ENCODE results near the gene BTG1.
"Not testable (repeated sequence)": the region's sequence is repeated elsewhere in the genome, so short reads cannot be mapped to it uniquely, and the experiment has no call there.

BTG1 gene

GRCh38 chr12:92149563-92149962, 3.9 kb upstream of the BTG1 start:
- DNase-seq (ENCODE audit: low spot score), result no peak

GRCh38 chr12:92147491-92147890, 1.8 kb upstream of the BTG1 start:
- no peak for DNase-seq (ENCODE audit: low spot score)

GRCh38 chr12:92146497-92147224, 1.0 kb upstream of the BTG1 start:
- DNase-seq (ENCODE audit: low spot score), result no peak

- peak; percentile 17 for DNase-seq (ENCODE audit: low spot score)
Observed at GRCh38 chr12:92145481-92145730, 240 bp downstream of the BTG1 start.

- peak; percentile 45 for DNase-seq (ENCODE audit: low spot score)
Observed at GRCh38 chr12:92144631-92145480, 790 bp downstream of the BTG1 start.

- DNase-seq (ENCODE audit: low spot score), result peak; percentile 61
Observed at GRCh38 chr12:92143686-92144630, 1.7 kb downstream of the BTG1 start.

GRCh38 chr12:92143258-92143657, 2.4 kb downstream of the BTG1 start:
- no peak for DNase-seq (ENCODE audit: low spot score)

- DNase-seq (ENCODE audit: low spot score), result no peak
Observed at GRCh38 chr12:92142251-92142926, 3.3 kb downstream of the BTG1 start.

- DNase-seq (ENCODE audit: low spot score), result no peak
Observed at GRCh38 chr12:92141591-92142121, 4.0 kb downstream of the BTG1 start.

- no peak for DNase-seq (ENCODE audit: low spot score)
Observed at GRCh38 chr12:92140896-92141536, 4.6 kb downstream of the BTG1 start.

- DNase-seq (ENCODE audit: low spot score), result no peak
Observed at GRCh38 chr12:92140156-92140555, 5.5 kb downstream of the BTG1 start.

- no peak for DNase-seq (ENCODE audit: low spot score)
Observed at GRCh38 chr12:92139634-92140150, 6.0 kb downstream of the BTG1 start.

- DNase-seq (ENCODE audit: low spot score), result no peak
Observed at GRCh38 chr12:92138626-92139025, 7.0 kb downstream of the BTG1 start.

GRCh38 chr12:92138144-92138543, 7.5 kb downstream of the BTG1 start:
- DNase-seq (ENCODE audit: low spot score), result no peak

GRCh38 chr12:92136965-92137721, 8.5 kb downstream of the BTG1 start:
- DNase-seq (ENCODE audit: low spot score), result peak; percentile 56

GRCh38 chr12:92136026-92136730, 9.5 kb downstream of the BTG1 start:
- no peak for DNase-seq (ENCODE audit: low spot score)

- DNase-seq (ENCODE audit: low spot score), result not testable (repeated sequence)
Observed at GRCh38 chr12:92135541-92135940, 10.1 kb downstream of the BTG1 start.

GRCh38 chr12:92134638-92135274, 10.9 kb downstream of the BTG1 start:
- DNase-seq (ENCODE audit: low spot score), result peak; percentile 34

All from AG20443 (cell line).